Measurements from ENCODE around the gene PROSER2. TPM values are rescaled to one million over a fixed set of nuclear protein-coding genes. Genes with fewer than 3 reads are reported as not detected.

PROSER2 gene
- total and polyA plus RNA-seq, 2 donors (not counting 1 experiment from before 2014, with no cell fraction given) = 0.07 TPM; not detected in 1

GRCh38 chr10:11885437-11886137, 62.4 kb downstream of the PROSER2 start:
- Mint-ChIP-seq H3K9me3 (ENCODE audit: insufficient read depth) (no peaks in the 10 kb centered on the region), H3K4me1 (no peaks in the 10 kb centered on the region), H3K4me3 (no peak overlapping the region), H3K27me3 (no peaks in the 10 kb centered on the region), H3K27ac (no peak overlapping the region)
- CTCF ChIA-PET = no interaction called here
- 95% methylated on average over 11 of the region's 13 CpGs for WGBS (ENCODE audit: insufficient coverage)
- H3K27ac ChIP-seq (ENCODE audit: low read length in 2 of 2) = no peak overlapping the region
- POLR2A ChIA-PET = no interaction called here
- TF ChIP-seq EZH2 (IDR thresholded peaks at IDR 0.05; ENCODE audit: borderline replicate concordance, insufficient read depth, low read depth, low read length, poor library complexity, severe bottlenecking) = no peak
- no peak for TF ChIP-seq CTCF (IDR thresholded peaks at IDR 0.05)
- H3K4me1 ChIP-seq (ENCODE audit: control insufficient read depth in 2 of 2, insufficient read depth in 2 of 2, low read length in 2 of 2) = peaks cover 0 to 6% of the 10 kb centered on the region in 2 donors
- DNase-seq (no peak), ATAC-seq (ENCODE audit: low read depth) (no peak)
- intact Hi-C loops (cut with micrococcal nuclease) = no loop called here
- no peaks in the 10 kb centered on the region for H3K27me3 ChIP-seq (replicated peaks in 1 of 4; ENCODE audit: control extremely low read depth in 1 of 4, control insufficient read depth in 3 of 4, insufficient read depth in 4 of 4, low read length in 3 of 4)
- H3K9ac ChIP-seq (ENCODE audit: low read length) = no peak overlapping the region
- no peak overlapping the region for H3K4me2 ChIP-seq (replicated peaks; ENCODE audit: low read depth, low read length, poor library complexity, severe bottlenecking)
- no peak overlapping the region for H3K4me3 ChIP-seq (ENCODE audit: control extremely low read depth in 1 of 5, extremely low read depth in 1 of 5, insufficient read depth in 1 of 5, low read depth in 2 of 5, low read length in 4 of 5)
- H4K20me1 ChIP-seq (ENCODE audit: control insufficient read depth, insufficient read depth, low read length, poor library complexity, severe bottlenecking) = no peaks in the 10 kb centered on the region
- H3K36me3 ChIP-seq (replicated peaks in 1 of 2; ENCODE audit: control extremely low read depth in 1 of 2, control insufficient read depth in 1 of 2, extremely low read depth in 1 of 2, insufficient read depth in 2 of 2, low read length in 1 of 2) = no peaks in the 10 kb centered on the region
- no peak overlapping the region for H2AFZ ChIP-seq (ENCODE audit: insufficient read depth, low read depth, low read length, poor library complexity, severe bottlenecking)
- no peaks in the 10 kb centered on the region for H3K9me3 ChIP-seq (ENCODE audit: control extremely low read depth in 1 of 3, control insufficient read depth in 2 of 3, insufficient read depth in 1 of 3, low read length in 2 of 3)
- H3K79me2 ChIP-seq (ENCODE audit: control insufficient read depth, insufficient read depth, low read length) = no peaks in the 10 kb centered on the region

- no peaks in the 10 kb centered on the region for H3K79me2 ChIP-seq (ENCODE audit: control insufficient read depth, insufficient read depth, low read length)
- ATAC-seq (ENCODE audit: low read depth) = no peak
- Mint-ChIP-seq H3K9me3 (ENCODE audit: insufficient read depth) (no peaks in the 10 kb centered on the region), H3K4me3 (no peak overlapping the region), H3K4me1 (no peaks in the 10 kb centered on the region), H3K27me3 (no peaks in the 10 kb centered on the region), H3K27ac (no peak overlapping the region)
- H3K9me3 ChIP-seq (ENCODE audit: control extremely low read depth in 1 of 3, control insufficient read depth in 2 of 3, insufficient read depth in 1 of 3, low read length in 2 of 3) = no peaks in the 10 kb centered on the region
- H3K4me2 ChIP-seq (replicated peaks; ENCODE audit: low read depth, low read length, poor library complexity, severe bottlenecking) = no peak overlapping the region
- no peaks in the 10 kb centered on the region for H4K20me1 ChIP-seq (ENCODE audit: control insufficient read depth, insufficient read depth, low read length, poor library complexity, severe bottlenecking)
- ChIA-PET CTCF (no interaction called here), POLR2A (no interaction called here)
- no peak for DNase-seq
- H3K9ac ChIP-seq (ENCODE audit: low read length) = no peak overlapping the region
- H3K27ac ChIP-seq (ENCODE audit: low read length in 2 of 2) = no peak overlapping the region
- no peaks in the 10 kb centered on the region for H3K27me3 ChIP-seq (replicated peaks in 1 of 4; ENCODE audit: control extremely low read depth in 1 of 4, control insufficient read depth in 3 of 4, insufficient read depth in 4 of 4, low read length in 3 of 4)
- intact Hi-C loops (cut with micrococcal nuclease) = no loop called here
- H2AFZ ChIP-seq (ENCODE audit: insufficient read depth, low read depth, low read length, poor library complexity, severe bottlenecking) = no peak overlapping the region
- no peak overlapping the region for H3K4me3 ChIP-seq (ENCODE audit: control extremely low read depth in 1 of 5, extremely low read depth in 1 of 5, insufficient read depth in 1 of 5, low read depth in 2 of 5, low read length in 4 of 5)
- H3K36me3 ChIP-seq (replicated peaks in 1 of 2; ENCODE audit: control extremely low read depth in 1 of 2, control insufficient read depth in 1 of 2, extremely low read depth in 1 of 2, insufficient read depth in 2 of 2, low read length in 1 of 2) = no peaks in the 10 kb centered on the region
- no peak for TF ChIP-seq CTCF (IDR thresholded peaks at IDR 0.05)
- TF ChIP-seq EZH2 (IDR thresholded peaks at IDR 0.05; ENCODE audit: borderline replicate concordance, insufficient read depth, low read depth, low read length, poor library complexity, severe bottlenecking) = no peak
- WGBS (ENCODE audit: insufficient coverage) = 88% methylated on average over 6 of the region's 6 CpGs
- peaks cover 0 to 6% of the 10 kb centered on the region in 2 donors for H3K4me1 ChIP-seq (ENCODE audit: control insufficient read depth in 2 of 2, insufficient read depth in 2 of 2, low read length in 2 of 2)
These were observed 63.0 kb downstream of the PROSER2 start for GRCh38 chr10:11886138-11886474.
